MM.1S (cell line): ENCODE data around the gene TBKBP1.

Experiments
- EZH2 ChIP-seq: fragments of 300-600 bp; sonication (generic); optimal IDR thresholded peaks from 2 replicates; pipeline ENCODE3; 2017; ENCODE audit warnings: low read depth, mild to moderate bottlenecking, antibody characterized with exemption, low read length, mixed read lengths
- EZH2phosphoT487 ChIP-seq: fragments of 300-600 bp; sonication (generic); IDR thresholded peaks from 2 replicates; pipeline ENCODE4 v1.6.1; 2018; ENCODE audit warnings: antibody characterized with exemption, low read length
- TF ChIP-seq, protein P1 (sequence below): fragments of 300-600 bp; sonication (generic); IDR thresholded peaks from 2 replicates; pipeline ENCODE4 v1.5.1; 2016; ENCODE audit warnings: antibody characterized with exemption, low read length, mixed read lengths

- TF ChIP-seq, protein P1, sequence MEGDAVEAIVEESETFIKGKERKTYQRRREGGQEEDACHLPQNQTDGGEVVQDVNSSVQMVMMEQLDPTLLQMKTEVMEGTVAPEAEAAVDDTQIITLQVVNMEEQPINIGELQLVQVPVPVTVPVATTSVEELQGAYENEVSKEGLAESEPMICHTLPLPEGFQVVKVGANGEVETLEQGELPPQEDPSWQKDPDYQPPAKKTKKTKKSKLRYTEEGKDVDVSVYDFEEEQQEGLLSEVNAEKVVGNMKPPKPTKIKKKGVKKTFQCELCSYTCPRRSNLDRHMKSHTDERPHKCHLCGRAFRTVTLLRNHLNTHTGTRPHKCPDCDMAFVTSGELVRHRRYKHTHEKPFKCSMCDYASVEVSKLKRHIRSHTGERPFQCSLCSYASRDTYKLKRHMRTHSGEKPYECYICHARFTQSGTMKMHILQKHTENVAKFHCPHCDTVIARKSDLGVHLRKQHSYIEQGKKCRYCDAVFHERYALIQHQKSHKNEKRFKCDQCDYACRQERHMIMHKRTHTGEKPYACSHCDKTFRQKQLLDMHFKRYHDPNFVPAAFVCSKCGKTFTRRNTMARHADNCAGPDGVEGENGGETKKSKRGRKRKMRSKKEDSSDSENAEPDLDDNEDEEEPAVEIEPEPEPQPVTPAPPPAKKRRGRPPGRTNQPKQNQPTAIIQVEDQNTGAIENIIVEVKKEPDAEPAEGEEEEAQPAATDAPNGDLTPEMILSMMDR, result no peak
- TF ChIP-seq EZH2, result no peak
- TF ChIP-seq EZH2phosphoT487, result no peak
These were observed 20.9 kb downstream of the TBKBP1 start for GRCh38 chr17:47714773-47715396.
